NAMALWA (cell line): ENCODE measurements around the gene FKBP1C.
"Not testable (repeated sequence)": the region's sequence is repeated elsewhere in the genome, so short reads cannot be mapped to it uniquely, and the experiment has no call there.

Source experiments
- DNase-seq: peaks from one replicate; pipeline ENCODE4 v3.0.0-alpha.2; 2015; ENCODE audit warnings: low spot score

FKBP1C gene

GRCh38 chr6:63211343-63211742 lies at the start of gene FKBP1C:
Gene FKBP1C, plus strand, starts transcription at chr6:63211469.
- not testable (repeated sequence) for DNase-seq

GRCh38 chr6:63164047-63164803 lies 47.0 kb upstream of the FKBP1C start:
- not testable (repeated sequence) for DNase-seq

- no peak for DNase-seq
Observed at GRCh38 chr6:63174173-63174572, 37.1 kb upstream of the FKBP1C start.

GRCh38 chr6:63176181-63176580 lies 35.1 kb upstream of the FKBP1C start:
- DNase-seq, result no peak

GRCh38 chr6:63180367-63180766 lies 30.9 kb upstream of the FKBP1C start:
- DNase-seq, result no peak

- DNase-seq, result no peak
Observed at GRCh38 chr6:63186970-63187369, 24.3 kb upstream of the FKBP1C start.

GRCh38 chr6:63188828-63189227 lies 22.4 kb upstream of the FKBP1C start:
- no peak for DNase-seq

- DNase-seq, result no peak
Observed at GRCh38 chr6:63193324-63193723, 17.9 kb upstream of the FKBP1C start.

GRCh38 chr6:63197741-63198140 lies 13.5 kb upstream of the FKBP1C start:
- DNase-seq, result no peak

GRCh38 chr6:63213325-63213724 lies 2.1 kb downstream of the FKBP1C start:
- DNase-seq, result no peak

- DNase-seq, result no peak
Observed at GRCh38 chr6:63214816-63215215, 3.5 kb downstream of the FKBP1C start.

- no peak for DNase-seq
Observed at GRCh38 chr6:63224179-63224578, 12.9 kb downstream of the FKBP1C start.

- DNase-seq, result not testable (repeated sequence)
Observed at GRCh38 chr6:63225987-63226386, 14.7 kb downstream of the FKBP1C start.

GRCh38 chr6:63227928-63228894 lies 16.9 kb downstream of the FKBP1C start:
- DNase-seq, result not testable (repeated sequence)

- not testable (repeated sequence) for DNase-seq
Observed at GRCh38 chr6:63230027-63230426, 18.8 kb downstream of the FKBP1C start.

- DNase-seq, result not testable (repeated sequence)
Observed at GRCh38 chr6:63230511-63230910, 19.2 kb downstream of the FKBP1C start.

- DNase-seq, result peak; percentile 16
Observed at GRCh38 chr6:63236398-63236817, 25.1 kb downstream of the FKBP1C start.

- no peak for DNase-seq
Observed at GRCh38 chr6:63245420-63245819, 34.2 kb downstream of the FKBP1C start.

GRCh38 chr6:63245909-63246308 lies 34.6 kb downstream of the FKBP1C start:
- DNase-seq, result peak; percentile 40

- DNase-seq, result no peak
Observed at GRCh38 chr6:63246581-63246980, 35.3 kb downstream of the FKBP1C start.

- no peak for DNase-seq
Observed at GRCh38 chr6:63249875-63250482, 38.7 kb downstream of the FKBP1C start.

GRCh38 chr6:63259153-63259552 lies 47.9 kb downstream of the FKBP1C start:
- DNase-seq, result no peak
